ENCODE measurements around the gene DTD1. TPM values are rescaled to one million over a fixed set of nuclear protein-coding genes. Genes with fewer than 3 reads are reported as not detected.
"Not testable (repeated sequence)": the region's sequence is repeated elsewhere in the genome, so short reads cannot be mapped to it uniquely, and the experiment has no call there.

Gene DTD1
- total RNA-seq, 4 donors from 2014 or later, result 27.3 to 54.0 (median 35.2) TPM

- 94% methylated on average over 7 of the region's 7 CpGs; no CpG with 5 or more reads in 1 of the 2 donors for WGBS, 2 donors
- peaks cover 0 to 28% (median 0%) of the 10 kb centered on the region in 3 donors for H3K36me3 ChIP-seq
- TF ChIP-seq POLR2A (IDR thresholded peaks at IDR 0.05), result no peak
- TF ChIP-seq CTCF (IDR thresholded peaks at IDR 0.05), result no peak
Observed at GRCh38 chr20:18749528-18749927, 161.7 kb downstream of the DTD1 start.

GRCh38 chr20:18750735-18751134, 162.9 kb downstream of the DTD1 start:
- WGBS, 2 donors, result 31 to 42% methylated on average over 1 of the region's 1 CpG
- TF ChIP-seq POLR2A (IDR thresholded peaks at IDR 0.05), result no peak
- TF ChIP-seq CTCF (IDR thresholded peaks at IDR 0.05), result no peak
- H3K4me1 ChIP-seq, result no peaks in the 10 kb centered on the region
- no peak overlapping the region for H3K27ac ChIP-seq
- no peaks in the 10 kb centered on the region for H3K27me3 ChIP-seq
- no peak overlapping the region for H3K4me3 ChIP-seq
- DNase-seq, result no peak
- peaks cover 0 to 16% (median 0%) of the 10 kb centered on the region in 3 donors for H3K36me3 ChIP-seq
- intact Hi-C loops (cut with DNase I), result no loop called here
- H3K9me3 ChIP-seq, result no peaks in the 10 kb centered on the region

More at GRCh38 chr20:18749528-18749927, 161.7 kb downstream of the DTD1 start:
- Histone ChIP-seq H3K4me3 (no peak overlapping the region), H3K27me3 (no peaks in the 10 kb centered on the region), H3K4me1 (no peaks in the 10 kb centered on the region), H3K27ac (no peak overlapping the region), H3K9me3 (no peaks in the 10 kb centered on the region)
- intact Hi-C loops (cut with DNase I), result loop anchor here (2.0 kb wide), 1 partner anchor 21 kb away; no protein-coding TSS in a partner anchor
- DNase-seq, result no peak

GRCh38 chr20:18754030-18754652, 166.3 kb downstream of the DTD1 start:
- TF ChIP-seq POLR2A (IDR thresholded peaks at IDR 0.05) (no peak), CTCF (IDR thresholded peaks at IDR 0.05) (no peak)
- no peaks in the 10 kb centered on the region for H3K9me3 ChIP-seq
- no peak overlapping the region for H3K4me3 ChIP-seq
- 55 to 66% methylated on average over 5 of the region's 5 CpGs for WGBS, 2 donors
- intact Hi-C loops (cut with DNase I), result no loop called here
- no peak for DNase-seq
- H3K27ac ChIP-seq, result no peak overlapping the region
- no peaks in the 10 kb centered on the region for H3K36me3 ChIP-seq
- no peaks in the 10 kb centered on the region for H3K4me1 ChIP-seq
- no peaks in the 10 kb centered on the region for H3K27me3 ChIP-seq

GRCh38 chr20:18754653-18755045, 166.8 kb downstream of the DTD1 start:
- DNase-seq, result no peak
- H3K36me3 ChIP-seq, result no peaks in the 10 kb centered on the region
- TF ChIP-seq POLR2A (IDR thresholded peaks at IDR 0.05) (no peak), CTCF (IDR thresholded peaks at IDR 0.05) (no peak)
- intact Hi-C loops (cut with DNase I), result no loop called here
- H3K27ac ChIP-seq, result no peak overlapping the region
- no peaks in the 10 kb centered on the region for H3K27me3 ChIP-seq
- no peaks in the 10 kb centered on the region for H3K9me3 ChIP-seq
- H3K4me1 ChIP-seq, result no peaks in the 10 kb centered on the region
- no peak overlapping the region for H3K4me3 ChIP-seq
- 92 to 96% methylated on average over 3 of the region's 3 CpGs for WGBS, 2 donors

- H3K27ac ChIP-seq; intact Hi-C loops (cut with DNase I); H3K4me3 ChIP-seq; H3K9me3 ChIP-seq; H3K4me1 ChIP-seq; H3K27me3 ChIP-seq; DNase-seq: not testable (repeated sequence)
- peaks cover 0 to 19% (median 0%) of the 10 kb centered on the region in 3 donors for H3K36me3 ChIP-seq
- WGBS, 2 donors, result 99% methylated on average over 8 to 9 of the region's 19 CpGs
Observed at GRCh38 chr20:18760852-18761251, 173.0 kb downstream of the DTD1 start.

All from esophagus squamous epithelium (tissue), 5 donors.